SU-DHL-6 (cell line): ENCODE results near the gene RABGGTB.

ENCODE experiments used
- H2AFZ ChIP-seq: fragments of 200-600 bp; sonication (generic); 2 replicates; pipeline ENCODE4 v1.6.1; 2014; ENCODE audit warnings: low read depth, mild to moderate bottlenecking, moderate library complexity, mixed read lengths, antibody characterized with exemption, low read length; ENCODE audit not compliant: severe bottlenecking
- H3F3A ChIP-seq: fragments of 200-600 bp; shearing (Covaris generic); 2 replicates; pipeline ENCODE4 v1.6.0; 2016; ENCODE audit warnings: antibody characterized with exemption, mild to moderate bottlenecking; ENCODE audit not compliant: insufficient read depth
- H3K27ac ChIP-seq: fragments of 200-600 bp; sonication (generic); 2 replicates; pipeline ENCODE4 v1.5.1; 2016; ENCODE audit warnings: low read depth, mild to moderate bottlenecking, low read length, moderate library complexity, mixed read lengths
- H3K27me3 ChIP-seq: fragments of 200-600 bp; sonication (generic), shearing (Covaris generic); 2 replicates; pipeline ENCODE4 v1.6.0; 2014; ENCODE audit warnings: mild to moderate bottlenecking, low read length
- H3K36me3 ChIP-seq: fragments of 200-600 bp; sonication (generic); 2 replicates; pipeline ENCODE4 v1.6.1; 2014; ENCODE audit warnings: mild to moderate bottlenecking, low read length, mixed read lengths
- H3K4me2 ChIP-seq: fragments of 300-600, 200-600 bp; shearing (Covaris generic), sonication (generic); 2 replicates; pipeline ENCODE4 v1.6.0; 2014; ENCODE audit warnings: low read length, low read depth, mild to moderate bottlenecking; ENCODE audit not compliant: poor library complexity, severe bottlenecking
- H3K4me3 ChIP-seq: fragments of 200-600 bp; sonication (generic); 2 replicates; pipeline ENCODE4 v1.5.1; 2014; ENCODE audit warnings: antibody characterized with exemption, low read length, mild to moderate bottlenecking, mixed read lengths; ENCODE audit not compliant: insufficient read depth, poor library complexity, severe bottlenecking
- H3K79me2 ChIP-seq: fragments of 200-600 bp; sonication (generic); 2 replicates; pipeline ENCODE4 v1.6.1; 2014; ENCODE audit warnings: mild to moderate bottlenecking, low read length, moderate library complexity; ENCODE audit not compliant: insufficient read depth
- H3K9ac ChIP-seq: fragments of 200-600 bp; sonication (generic); 2 replicates; pipeline ENCODE4 v1.7.0; 2014; ENCODE audit warnings: mild to moderate bottlenecking, low read length
- H3K9me2 ChIP-seq: fragments of 200-600 bp; sonication (generic); replicated peaks from 2 replicates; pipeline ENCODE4 v1.6.1; 2014; ENCODE audit warnings: low read length; ENCODE audit not compliant: insufficient read depth
- H3K9me3 ChIP-seq: fragments of 200-600 bp; sonication (generic); 2 replicates; pipeline ENCODE4 v1.6.1; 2014; ENCODE audit warnings: low read length, mixed read lengths; ENCODE audit not compliant: insufficient read depth
- H4K20me1 ChIP-seq: fragments of 200-600 bp; sonication (generic); 2 replicates; pipeline ENCODE4 v1.6.1; 2014; ENCODE audit warnings: low read depth, mild to moderate bottlenecking, antibody characterized with exemption, low read length, moderate library complexity, mixed read lengths
- EZH2phosphoT487 ChIP-seq: fragments of 200-600 bp; sonication (generic), shearing (Covaris generic); conservative IDR thresholded peaks from 2 replicates; pipeline ENCODE4 v1.6.1; 2018; ENCODE audit warnings: mild to moderate bottlenecking, antibody characterized with exemption, low read length, moderate library complexity, mixed read lengths
- TF ChIP-seq, protein P1 (sequence below): fragments of 200-600 bp; sonication (generic); IDR thresholded peaks from one replicate; pipeline ENCODE4 v1.5.1; 2017; ENCODE audit warnings: antibody characterized with exemption, mild to moderate bottlenecking, low read length, moderate library complexity; ENCODE audit not compliant: insufficient read depth, poor library complexity, severe bottlenecking

RABGGTB gene

DNA sequence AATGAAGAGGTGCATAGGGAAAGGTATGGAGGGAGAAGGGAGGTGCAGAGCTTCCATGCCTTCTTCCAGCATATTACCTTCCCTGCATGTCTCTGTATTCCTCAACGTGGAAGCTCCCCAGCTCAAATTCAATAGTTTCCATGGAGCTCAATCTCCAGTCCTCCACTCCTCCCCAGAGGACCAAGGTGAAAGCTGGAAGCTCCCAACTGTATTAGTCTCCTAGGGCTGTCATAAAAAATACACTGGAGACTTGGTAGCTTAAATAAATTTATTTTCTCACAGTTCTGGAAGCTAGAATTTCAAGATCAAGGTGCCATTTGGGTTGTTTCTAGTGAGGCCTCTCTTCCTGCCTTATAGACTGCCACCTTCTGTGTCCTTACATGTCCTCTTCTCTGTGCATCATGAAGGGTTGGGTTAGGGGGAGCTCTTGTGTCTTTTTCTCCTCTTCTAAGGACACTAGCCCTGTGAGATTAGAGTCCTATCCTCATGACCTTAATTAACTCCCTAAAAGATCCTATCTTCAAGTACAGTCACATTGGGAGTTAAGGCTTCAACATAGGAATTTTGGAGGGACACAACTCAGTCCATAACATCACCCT, 21.9 kb upstream of the RABGGTB start:
- Histone ChIP-seq H3K9me3 (no peaks in the 10 kb centered on the region), H3K9ac (no peak overlapping the region), H3K27ac (no peak overlapping the region), H3K27me3 (no peaks in the 10 kb centered on the region), H3K9me2 (no peaks in the 10 kb centered on the region), H3F3A (peaks cover 45% of the 10 kb centered on the region), H3K36me3 (peaks cover 31% of the 10 kb centered on the region), H3K79me2 (no peaks in the 10 kb centered on the region), H3K4me3 (no peak overlapping the region), H4K20me1 (peaks cover 5% of the 10 kb centered on the region; the same call in 1 of the 2 replicates), H3K4me2 (no peak overlapping the region), H2AFZ (no peak overlapping the region)
- TF ChIP-seq, protein P1, sequence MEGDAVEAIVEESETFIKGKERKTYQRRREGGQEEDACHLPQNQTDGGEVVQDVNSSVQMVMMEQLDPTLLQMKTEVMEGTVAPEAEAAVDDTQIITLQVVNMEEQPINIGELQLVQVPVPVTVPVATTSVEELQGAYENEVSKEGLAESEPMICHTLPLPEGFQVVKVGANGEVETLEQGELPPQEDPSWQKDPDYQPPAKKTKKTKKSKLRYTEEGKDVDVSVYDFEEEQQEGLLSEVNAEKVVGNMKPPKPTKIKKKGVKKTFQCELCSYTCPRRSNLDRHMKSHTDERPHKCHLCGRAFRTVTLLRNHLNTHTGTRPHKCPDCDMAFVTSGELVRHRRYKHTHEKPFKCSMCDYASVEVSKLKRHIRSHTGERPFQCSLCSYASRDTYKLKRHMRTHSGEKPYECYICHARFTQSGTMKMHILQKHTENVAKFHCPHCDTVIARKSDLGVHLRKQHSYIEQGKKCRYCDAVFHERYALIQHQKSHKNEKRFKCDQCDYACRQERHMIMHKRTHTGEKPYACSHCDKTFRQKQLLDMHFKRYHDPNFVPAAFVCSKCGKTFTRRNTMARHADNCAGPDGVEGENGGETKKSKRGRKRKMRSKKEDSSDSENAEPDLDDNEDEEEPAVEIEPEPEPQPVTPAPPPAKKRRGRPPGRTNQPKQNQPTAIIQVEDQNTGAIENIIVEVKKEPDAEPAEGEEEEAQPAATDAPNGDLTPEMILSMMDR: no peak
- no peak for TF ChIP-seq EZH2phosphoT487

DNA sequence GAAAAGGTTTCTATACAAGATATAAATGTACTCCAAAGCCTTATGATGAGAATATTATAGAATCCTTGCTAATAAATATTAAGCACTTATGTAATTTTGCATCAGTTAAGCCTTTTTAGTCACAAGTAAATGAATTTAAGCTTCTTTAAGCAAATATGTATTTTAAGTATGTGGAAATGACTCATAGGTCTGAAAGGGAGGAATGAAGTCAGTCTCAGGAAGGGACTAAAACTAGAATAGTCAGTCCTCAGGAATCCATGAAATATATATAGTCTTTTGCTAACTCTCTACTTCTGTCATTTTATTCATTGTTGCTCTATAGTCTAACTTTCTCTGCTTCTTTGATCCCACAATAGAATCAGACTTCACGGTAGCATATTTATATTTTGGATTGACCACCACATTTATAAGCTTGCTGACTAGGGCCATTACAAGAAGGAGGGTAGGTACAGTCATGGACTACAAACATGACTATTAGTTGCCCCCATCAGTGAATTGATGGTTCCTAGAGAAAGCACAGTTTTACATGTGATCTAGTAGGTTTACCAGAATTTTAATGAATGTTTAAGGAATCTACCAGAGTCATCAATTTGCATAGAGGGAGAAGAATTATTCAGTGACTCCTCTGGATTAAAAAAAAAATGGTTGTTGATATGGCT, 20.2 kb upstream of the RABGGTB start:
- Histone ChIP-seq H3K36me3 (peaks cover 28% of the 10 kb centered on the region), H3K9ac (no peak overlapping the region), H3K4me3 (no peak overlapping the region), H3K9me2 (no peaks in the 10 kb centered on the region), H3K27me3 (no peaks in the 10 kb centered on the region), H3F3A (peaks cover 40% of the 10 kb centered on the region), H3K79me2 (no peaks in the 10 kb centered on the region), H3K27ac (no peak overlapping the region), H3K9me3 (no peaks in the 10 kb centered on the region), H4K20me1 (peaks cover 5% of the 10 kb centered on the region; the same call in 1 of the 2 replicates), H3K4me2 (no peak overlapping the region), H2AFZ (no peak overlapping the region)
- TF ChIP-seq, protein P1: no peak
- TF ChIP-seq EZH2phosphoT487: no peak

DNA sequence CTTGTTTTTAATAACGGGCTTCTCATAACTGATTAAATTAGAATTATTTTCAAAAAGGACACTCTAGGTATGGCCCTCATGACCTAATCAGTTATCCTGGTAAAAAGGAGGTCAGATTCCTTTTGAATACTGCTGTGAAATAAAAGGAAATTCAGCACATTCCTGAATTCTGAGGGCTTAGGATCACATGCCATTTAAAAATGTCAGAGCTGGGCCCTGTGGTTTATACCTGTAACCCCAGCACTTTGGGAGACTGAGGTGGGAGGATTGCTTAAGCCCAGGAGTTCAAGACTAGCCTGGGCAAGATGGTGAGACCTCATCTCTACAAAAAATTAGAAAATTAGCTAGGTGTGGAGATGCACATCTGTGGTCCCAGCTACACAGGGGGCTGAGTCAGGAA, 18.0 kb upstream of the RABGGTB start:
- no peaks in the 10 kb centered on the region for H3K79me2 ChIP-seq
- TF ChIP-seq, protein P1: no peak
- no peak overlapping the region for H3K4me3 ChIP-seq
- H3K27me3 ChIP-seq: no peaks in the 10 kb centered on the region
- no peaks in the 10 kb centered on the region for H3K9me3 ChIP-seq
- no peak overlapping the region for H3K9ac ChIP-seq
- H3K36me3 ChIP-seq: peaks cover 8% of the 10 kb centered on the region; the same call in 1 of the 2 replicates
- H3K4me2 ChIP-seq: no peak overlapping the region
- H3F3A ChIP-seq: peaks cover 19% of the 10 kb centered on the region; the same call in 1 of the 2 replicates
- no peaks in the 10 kb centered on the region; the same call in 1 of the 2 replicates for H4K20me1 ChIP-seq
- H2AFZ ChIP-seq: no peak overlapping the region
- no peaks in the 10 kb centered on the region for H3K9me2 ChIP-seq
- no peak overlapping the region for H3K27ac ChIP-seq
